NCI-H1105 (cell line): ENCODE measurements around the gene TYMS.

ENCODE experiments used
- DNase-seq: peaks from one replicate; lab custom pipeline; 2025; lab: John Stamatoyannopoulos, UW

Gene TYMS

GRCh38 chr18:712401-713134, 55.1 kb downstream of the TYMS start, which contains the start of gene ENOSF1:
TSS of gene ENOSF1 (minus strand) at chr18:712630. CDS start at chr18:712587, 43 bp downstream.
- no peak for DNase-seq

- DNase-seq, result no peak
These were observed 55.7 kb downstream of the TYMS start for GRCh38 chr18:713135-713490.

- DNase-seq, result no peak
These were observed 58.2 kb downstream of the TYMS start for GRCh38 chr18:715626-716025.

GRCh38 chr18:717003-717402, 59.5 kb downstream of the TYMS start:
- DNase-seq, result no peak
